Measurements from ENCODE around the gene FAAP20. TPM values are rescaled to one million over a fixed set of nuclear protein-coding genes. Genes with fewer than 3 reads are reported as not detected.

The FAAP20 gene
- total RNA-seq, 1 experiment from 2014 or later = 112 TPM

DNA sequence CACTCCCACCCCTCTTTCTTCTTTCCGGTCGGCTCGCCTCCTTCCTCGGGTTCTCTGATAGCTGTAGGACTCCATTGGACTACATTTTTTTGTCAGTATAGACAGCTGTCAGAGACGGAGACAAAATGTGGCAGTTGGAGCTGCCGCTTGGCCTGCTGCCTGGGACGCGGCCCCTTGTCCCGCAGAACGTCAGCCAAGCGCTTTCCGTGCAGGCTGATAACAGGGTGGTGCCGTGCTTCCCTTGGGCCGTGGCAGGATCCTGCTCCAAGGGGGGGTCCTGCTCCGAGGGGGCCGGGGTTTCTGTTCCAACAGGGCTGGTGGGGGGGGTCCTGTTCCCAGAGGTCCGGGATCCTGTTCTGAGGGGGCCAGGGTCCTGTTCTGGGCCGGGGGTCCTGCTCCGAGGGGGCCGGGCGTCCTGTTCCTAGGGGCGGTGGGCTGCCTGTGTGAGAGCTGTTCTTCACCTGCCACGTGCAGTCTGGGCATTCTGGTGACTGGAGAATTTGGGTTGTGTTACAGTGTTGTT lies 38.4 kb upstream of the FAAP20 start:
- H4K20me1 ChIP-seq (ENCODE audit: insufficient read depth) = peaks cover 28% of the 10 kb centered on the region; the same call in 1 of the 2 replicates
- no peak overlapping the region; the same call in 1 of the 2 replicates for H3K27ac ChIP-seq (ENCODE audit: low read depth, low read length)
- no peak overlapping the region for H3K4me2 ChIP-seq (ENCODE audit: low read length)
- no peaks in the 10 kb centered on the region for H3K9me2 ChIP-seq (ENCODE audit: insufficient read depth)
- peaks cover 17 to 29% of the 10 kb centered on the region in 2 experiments for H3K4me1 ChIP-seq (ENCODE audit: control insufficient read depth in 1 of 2, insufficient read depth in 2 of 2, low read length in 2 of 2)
- H3K9me3 ChIP-seq (ENCODE audit: control insufficient read depth in 1 of 2, insufficient read depth in 1 of 2, low read depth in 1 of 2, low read length in 2 of 2) = no peaks in the 10 kb centered on the region
- BruUV-seq (replicated peaks) = no TSS peak
- H3K79me2 ChIP-seq (ENCODE audit: insufficient read depth, low read length) = peaks cover 93% of the 10 kb centered on the region
- intact Hi-C loops (cut with micrococcal nuclease) = loop anchor here (5.0 kb wide), 1 partner anchor 36 kb away; no protein-coding TSS in a partner anchor
- no peak overlapping the region for H2AFZ ChIP-seq (ENCODE audit: low read depth, low read length, poor library complexity, severe bottlenecking)
- POLR2A ChIA-PET = no interaction called here
- CTCF ChIA-PET = no interaction called here
- no peaks in the 10 kb centered on the region for H3K27me3 ChIP-seq (ENCODE audit: insufficient read depth, low read length)
- H3K36me3 ChIP-seq (ENCODE audit: control insufficient read depth in 1 of 2, insufficient read depth in 2 of 2, low read length in 2 of 2) = peaks cover 0 to 8% of the 10 kb centered on the region in 2 experiments; a peak in 1 of 4 replicates
- no peak overlapping the region for H3K4me3 ChIP-seq (replicated peaks in 1 of 2; ENCODE audit: low read depth in 1 of 2, low read length in 2 of 2)
- DNase-seq (ENCODE audit: low read depth, low spot score) (no peak), ATAC-seq (no peak)
- RAD21 ChIA-PET (ENCODE audit: low non-redundant PET in 1 of 2, low total read pairs in 2 of 2, uncharacterized antibody in 2 of 2, unreplicated experiment in 2 of 2) = no interaction called here
- TF ChIP-seq, protein P1, sequence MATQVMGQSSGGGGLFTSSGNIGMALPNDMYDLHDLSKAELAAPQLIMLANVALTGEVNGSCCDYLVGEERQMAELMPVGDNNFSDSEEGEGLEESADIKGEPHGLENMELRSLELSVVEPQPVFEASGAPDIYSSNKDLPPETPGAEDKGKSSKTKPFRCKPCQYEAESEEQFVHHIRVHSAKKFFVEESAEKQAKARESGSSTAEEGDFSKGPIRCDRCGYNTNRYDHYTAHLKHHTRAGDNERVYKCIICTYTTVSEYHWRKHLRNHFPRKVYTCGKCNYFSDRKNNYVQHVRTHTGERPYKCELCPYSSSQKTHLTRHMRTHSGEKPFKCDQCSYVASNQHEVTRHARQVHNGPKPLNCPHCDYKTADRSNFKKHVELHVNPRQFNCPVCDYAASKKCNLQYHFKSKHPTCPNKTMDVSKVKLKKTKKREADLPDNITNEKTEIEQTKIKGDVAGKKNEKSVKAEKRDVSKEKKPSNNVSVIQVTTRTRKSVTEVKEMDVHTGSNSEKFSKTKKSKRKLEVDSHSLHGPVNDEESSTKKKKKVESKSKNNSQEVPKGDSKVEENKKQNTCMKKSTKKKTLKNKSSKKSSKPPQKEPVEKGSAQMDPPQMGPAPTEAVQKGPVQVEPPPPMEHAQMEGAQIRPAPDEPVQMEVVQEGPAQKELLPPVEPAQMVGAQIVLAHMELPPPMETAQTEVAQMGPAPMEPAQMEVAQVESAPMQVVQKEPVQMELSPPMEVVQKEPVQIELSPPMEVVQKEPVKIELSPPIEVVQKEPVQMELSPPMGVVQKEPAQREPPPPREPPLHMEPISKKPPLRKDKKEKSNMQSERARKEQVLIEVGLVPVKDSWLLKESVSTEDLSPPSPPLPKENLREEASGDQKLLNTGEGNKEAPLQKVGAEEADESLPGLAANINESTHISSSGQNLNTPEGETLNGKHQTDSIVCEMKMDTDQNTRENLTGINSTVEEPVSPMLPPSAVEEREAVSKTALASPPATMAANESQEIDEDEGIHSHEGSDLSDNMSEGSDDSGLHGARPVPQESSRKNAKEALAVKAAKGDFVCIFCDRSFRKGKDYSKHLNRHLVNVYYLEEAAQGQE (IDR thresholded peaks at IDR 0.05; ENCODE audit: low read depth) = no peak
- TF ChIP-seq ELF1 (IDR thresholded peaks at IDR 0.05; ENCODE audit: borderline replicate concordance, low read depth) (no peak), SP1 (IDR thresholded peaks at IDR 0.05; ENCODE audit: low read depth) (no peak), CBX3 (IDR thresholded peaks at IDR 0.05; ENCODE audit: low read depth) (no peak), POLR2A (IDR thresholded peaks at IDR 0.05; ENCODE audit: borderline replicate concordance, extremely low read depth, insufficient read depth, insufficient read length) (no peak), CEBPB (IDR thresholded peaks at IDR 0.05; ENCODE audit: low read depth) (no peak), EGR1 (IDR thresholded peaks at IDR 0.05; ENCODE audit: low read depth) (no peak), ZFX (IDR thresholded peaks at IDR 0.05) (no peak), EZH2phosphoT487 (IDR thresholded peaks at IDR 0.05; ENCODE audit: borderline replicate concordance) (no peak)
- TF ChIP-seq, protein P2, sequence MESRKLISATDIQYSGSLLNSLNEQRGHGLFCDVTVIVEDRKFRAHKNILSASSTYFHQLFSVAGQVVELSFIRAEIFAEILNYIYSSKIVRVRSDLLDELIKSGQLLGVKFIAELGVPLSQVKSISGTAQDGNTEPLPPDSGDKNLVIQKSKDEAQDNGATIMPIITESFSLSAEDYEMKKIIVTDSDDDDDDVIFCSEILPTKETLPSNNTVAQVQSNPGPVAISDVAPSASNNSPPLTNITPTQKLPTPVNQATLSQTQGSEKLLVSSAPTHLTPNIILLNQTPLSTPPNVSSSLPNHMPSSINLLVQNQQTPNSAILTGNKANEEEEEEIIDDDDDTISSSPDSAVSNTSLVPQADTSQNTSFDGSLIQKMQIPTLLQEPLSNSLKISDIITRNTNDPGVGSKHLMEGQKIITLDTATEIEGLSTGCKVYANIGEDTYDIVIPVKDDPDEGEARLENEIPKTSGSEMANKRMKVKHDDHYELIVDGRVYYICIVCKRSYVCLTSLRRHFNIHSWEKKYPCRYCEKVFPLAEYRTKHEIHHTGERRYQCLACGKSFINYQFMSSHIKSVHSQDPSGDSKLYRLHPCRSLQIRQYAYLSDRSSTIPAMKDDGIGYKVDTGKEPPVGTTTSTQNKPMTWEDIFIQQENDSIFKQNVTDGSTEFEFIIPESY (IDR thresholded peaks at IDR 0.05; ENCODE audit: extremely low read depth, insufficient replicate concordance, low read length) = no peak
- TF ChIP-seq, protein P3, sequence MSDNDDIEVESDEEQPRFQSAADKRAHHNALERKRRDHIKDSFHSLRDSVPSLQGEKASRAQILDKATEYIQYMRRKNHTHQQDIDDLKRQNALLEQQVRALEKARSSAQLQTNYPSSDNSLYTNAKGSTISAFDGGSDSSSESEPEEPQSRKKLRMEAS (IDR thresholded peaks at IDR 0.05) = no peak
- H3K9ac ChIP-seq (ENCODE audit: low read length) = no peak overlapping the region
